ENCODE measurements around the gene SORL1. TPM values are rescaled to one million over a fixed set of nuclear protein-coding genes. Genes with fewer than 3 reads are reported as not detected.

Gene SORL1
- total RNA-seq, 1 experiment from 2014 or later: 4.9 TPM

DNA sequence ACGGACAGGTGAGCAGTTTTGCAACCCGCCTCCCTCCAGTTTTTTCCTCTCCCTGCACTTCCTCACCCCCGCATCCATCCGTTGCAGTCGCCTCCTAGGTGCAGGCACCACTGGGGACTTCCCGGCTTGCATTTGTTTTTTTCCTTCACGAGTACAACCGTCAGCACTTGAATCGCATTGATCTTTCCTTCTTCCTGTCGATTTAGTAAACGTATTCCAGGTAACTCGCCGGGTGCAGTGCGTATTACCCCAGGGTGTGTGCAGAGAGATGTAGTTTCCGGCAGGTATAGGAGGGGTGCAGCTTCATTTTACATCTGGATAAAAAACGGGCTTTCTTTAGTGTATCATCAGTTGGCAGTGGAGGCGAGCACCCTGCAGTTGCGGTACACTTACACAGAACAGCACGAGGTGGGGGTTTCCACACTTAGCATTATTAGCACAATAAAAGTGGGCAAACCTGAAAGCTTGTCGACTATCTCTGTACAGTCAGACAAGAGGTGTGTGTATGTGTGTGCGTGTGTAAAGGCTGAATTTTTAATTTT lies 566 bp downstream of the SORL1 start, which contains the start of gene SORL1-AS1:
Gene SORL1-AS1, minus strand, starts transcription at position 359 of the 542 bp plus-strand sequence.
- no peak for TF ChIP-seq CTCF (conservative IDR thresholded peaks at IDR 0.05)
- TF ChIP-seq EZH2 (IDR thresholded peaks at IDR 0.05; ENCODE audit: low read depth): no peak
- Histone ChIP-seq H3K27ac (no peak within 1 kb of the TSS), H3F3A (ENCODE audit: insufficient read depth, low read depth) (no peaks in the 10 kb centered on the region), H3K4me2 (peak within 1 kb of the TSS; percentile 54), H4K20me1 (ENCODE audit: insufficient read depth) (no peaks in the 10 kb centered on the region), H3K27me3 (ENCODE audit: insufficient read depth, low read depth) (no peaks in the 10 kb centered on the region), H3K36me3 (ENCODE audit: low read depth) (no peaks in the 10 kb centered on the region), H3K79me2 (ENCODE audit: low read depth) (no peaks in the 10 kb centered on the region), H3K9me2 (ENCODE audit: insufficient read depth) (no peaks in the 10 kb centered on the region), H3K9me3 (ENCODE audit: insufficient read depth, low read depth) (no peaks in the 10 kb centered on the region), H3K4me1 (replicated peaks; ENCODE audit: insufficient read depth) (peaks cover 14% of the 10 kb centered on the region), H3K4me3 (peak within 1 kb of the TSS; percentile 48; the same call in 1 of the 2 replicates), H2AFZ (no peak within 1 kb of the TSS)
- BruUV-seq (replicated peaks): no TSS peak
- intact Hi-C loops (cut with micrococcal nuclease; ENCODE audit: unreplicated experiment): loop anchor here (2.0 to 10.0 kb wide), 3 partner anchors 100 to 138 kb away; no protein-coding TSS in a partner anchor
- CTCF ChIA-PET: interaction anchor here (0.5 kb wide), 1 partner anchor 94 kb away, joined by 8 read pairs; no protein-coding TSS in a partner anchor
- no peak for DNase-seq
- POLR2A ChIA-PET (ENCODE audit: unreplicated experiment): no interaction called here

DNA sequence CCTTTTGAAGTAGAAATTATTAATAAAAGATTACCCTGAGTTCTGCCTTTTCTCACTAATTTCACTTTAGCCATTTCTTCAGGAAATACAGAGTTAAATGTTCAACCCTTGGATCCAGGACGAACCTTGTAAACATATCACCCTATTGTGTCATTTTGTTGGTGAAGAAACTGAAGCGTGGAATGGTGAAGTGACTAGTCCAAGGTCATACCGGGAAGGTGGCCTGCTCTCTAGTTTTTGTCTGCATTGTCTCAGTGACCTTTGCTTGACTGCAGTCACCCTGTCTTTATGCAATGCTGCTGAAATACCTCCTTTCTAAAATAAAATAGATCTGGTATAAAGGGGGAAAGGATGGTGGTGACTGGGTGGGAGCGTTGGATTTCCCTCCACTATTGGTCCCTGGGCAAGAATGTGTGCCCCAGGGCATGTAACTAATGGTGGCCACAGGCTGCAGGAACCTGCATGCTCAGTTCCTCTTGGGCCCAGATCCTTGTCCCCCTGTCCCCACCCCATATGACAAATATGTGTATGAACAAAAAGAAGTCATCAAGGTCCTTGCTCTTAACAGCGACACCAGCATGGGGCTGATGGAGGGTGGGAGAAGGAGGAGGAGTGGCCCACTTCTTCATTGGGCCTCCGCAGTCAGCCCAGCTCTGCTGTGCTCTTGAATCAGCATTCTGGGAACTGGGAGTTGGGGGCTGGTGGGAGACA lies 1.6 kb downstream of the SORL1 start:
- CTCF ChIA-PET: no interaction called here

GRCh38 chr11:121455115-121455514 lies 3.0 kb downstream of the SORL1 start:
- TF ChIP-seq CTCF (conservative IDR thresholded peaks at IDR 0.05) (no peak), EZH2 (IDR thresholded peaks at IDR 0.05; ENCODE audit: low read depth) (no peak)
- no peak for DNase-seq
- Histone ChIP-seq H2AFZ (no peak overlapping the region), H3K36me3 (ENCODE audit: low read depth) (no peaks in the 10 kb centered on the region), H3K27ac (no peak overlapping the region), H3K9me3 (ENCODE audit: insufficient read depth, low read depth) (no peaks in the 10 kb centered on the region), H3F3A (ENCODE audit: insufficient read depth, low read depth) (peaks cover 1% of the 10 kb centered on the region; the same call in 1 of the 2 replicates), H3K27me3 (ENCODE audit: insufficient read depth, low read depth) (no peaks in the 10 kb centered on the region), H3K79me2 (ENCODE audit: low read depth) (no peaks in the 10 kb centered on the region), H3K4me3 (no peak overlapping the region), H3K9me2 (ENCODE audit: insufficient read depth) (no peaks in the 10 kb centered on the region), H3K4me1 (replicated peaks; ENCODE audit: insufficient read depth) (peaks cover 21% of the 10 kb centered on the region), H4K20me1 (ENCODE audit: insufficient read depth) (no peaks in the 10 kb centered on the region), H3K4me2 (no peak overlapping the region)
- BruUV-seq (replicated peaks): no TSS peak
- POLR2A ChIA-PET (ENCODE audit: unreplicated experiment): no interaction called here
- CTCF ChIA-PET: interaction anchor here (0.6 kb wide), 1 partner anchor 129 kb away, joined by 5 read pairs; no protein-coding TSS in a partner anchor
- intact Hi-C loops (cut with micrococcal nuclease; ENCODE audit: unreplicated experiment): loop anchor here (10.0 kb wide), 1 partner anchor 130 kb away; no protein-coding TSS in a partner anchor

More for the DNA sequence above, 1.6 kb downstream of the SORL1 start:
- Histone ChIP-seq H3K27ac (no peak overlapping the region), H3K36me3 (ENCODE audit: low read depth) (no peaks in the 10 kb centered on the region), H2AFZ (no peak overlapping the region), H3K27me3 (ENCODE audit: insufficient read depth, low read depth) (no peaks in the 10 kb centered on the region), H3K79me2 (ENCODE audit: low read depth) (no peaks in the 10 kb centered on the region), H3K4me2 (peak overlapping the region; percentile 54; the same call in 1 of the 2 replicates), H3K4me3 (peak overlapping the region; percentile 48; the same call in 1 of the 2 replicates), H4K20me1 (ENCODE audit: insufficient read depth) (no peaks in the 10 kb centered on the region), H3K9me3 (ENCODE audit: insufficient read depth, low read depth) (no peaks in the 10 kb centered on the region), H3K9me2 (ENCODE audit: insufficient read depth) (no peaks in the 10 kb centered on the region), H3F3A (ENCODE audit: insufficient read depth, low read depth) (no peaks in the 10 kb centered on the region), H3K4me1 (replicated peaks; ENCODE audit: insufficient read depth) (peaks cover 14% of the 10 kb centered on the region)
- TF ChIP-seq CTCF (conservative IDR thresholded peaks at IDR 0.05): no peak
- TF ChIP-seq EZH2 (IDR thresholded peaks at IDR 0.05; ENCODE audit: low read depth): no peak
- POLR2A ChIA-PET (ENCODE audit: unreplicated experiment): no interaction called here
- intact Hi-C loops (cut with micrococcal nuclease; ENCODE audit: unreplicated experiment): loop anchor here (2.0 to 10.0 kb wide), 3 partner anchors 99 to 137 kb away; no protein-coding TSS in a partner anchor
- no peak for DNase-seq
- BruUV-seq (replicated peaks): no TSS peak
